Neural progenitor cell (in vitro differentiated cells): ENCODE results near the gene NUP85.

ENCODE experiments used
- CTCF ChIP-seq: fragments of 200-600 bp; sonication (generic); IDR thresholded peaks from 2 replicates; pipeline ENCODE4 v1.5.1; 2017; ENCODE audit warnings: antibody characterized with exemption, mild to moderate bottlenecking
- EZH2 ChIP-seq: fragments of 200-600 bp; sonication (generic); IDR thresholded peaks from 2 replicates; pipeline ENCODE4 v1.6.1; 2017; ENCODE audit warnings: antibody characterized with exemption, mild to moderate bottlenecking, moderate library complexity

DNA sequence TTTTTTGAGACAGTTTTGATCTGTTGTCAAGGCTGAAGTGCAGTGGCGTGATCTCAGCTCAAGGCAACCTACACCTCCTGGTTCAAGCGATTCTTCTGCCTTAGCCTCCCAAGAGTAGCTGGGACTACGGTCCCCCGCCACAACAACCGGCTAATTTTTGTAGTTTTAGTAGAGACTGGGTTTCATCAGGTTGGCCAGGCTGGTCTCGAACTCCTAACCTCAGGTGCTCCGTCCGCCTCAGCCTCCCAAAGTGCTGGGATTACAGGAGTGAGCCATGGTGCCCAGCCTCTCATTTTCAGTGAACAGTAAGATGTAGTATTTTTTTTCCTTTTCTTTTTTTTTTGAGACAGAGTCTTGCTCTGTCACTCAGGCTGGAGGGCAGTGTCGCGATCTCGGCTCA lies 30.5 kb upstream of the NUP85 start:
- no peak for TF ChIP-seq CTCF
- TF ChIP-seq EZH2, result no peak
